Anterior cingulate cortex (tissue), 58 donors: ENCODE data around the gene PRXL2A.
"Not testable (repeated sequence)": the region's sequence is repeated elsewhere in the genome, so short reads cannot be mapped to it uniquely, and the experiment has no call there.

Experiments used
- DNase-seq, 58 donors: peaks; one replicate each; lab custom pipeline; 2025; lab: John Stamatoyannopoulos, UW

The PRXL2A gene, protein sequence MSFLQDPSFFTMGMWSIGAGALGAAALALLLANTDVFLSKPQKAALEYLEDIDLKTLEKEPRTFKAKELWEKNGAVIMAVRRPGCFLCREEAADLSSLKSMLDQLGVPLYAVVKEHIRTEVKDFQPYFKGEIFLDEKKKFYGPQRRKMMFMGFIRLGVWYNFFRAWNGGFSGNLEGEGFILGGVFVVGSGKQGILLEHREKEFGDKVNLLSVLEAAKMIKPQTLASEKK

DNA sequence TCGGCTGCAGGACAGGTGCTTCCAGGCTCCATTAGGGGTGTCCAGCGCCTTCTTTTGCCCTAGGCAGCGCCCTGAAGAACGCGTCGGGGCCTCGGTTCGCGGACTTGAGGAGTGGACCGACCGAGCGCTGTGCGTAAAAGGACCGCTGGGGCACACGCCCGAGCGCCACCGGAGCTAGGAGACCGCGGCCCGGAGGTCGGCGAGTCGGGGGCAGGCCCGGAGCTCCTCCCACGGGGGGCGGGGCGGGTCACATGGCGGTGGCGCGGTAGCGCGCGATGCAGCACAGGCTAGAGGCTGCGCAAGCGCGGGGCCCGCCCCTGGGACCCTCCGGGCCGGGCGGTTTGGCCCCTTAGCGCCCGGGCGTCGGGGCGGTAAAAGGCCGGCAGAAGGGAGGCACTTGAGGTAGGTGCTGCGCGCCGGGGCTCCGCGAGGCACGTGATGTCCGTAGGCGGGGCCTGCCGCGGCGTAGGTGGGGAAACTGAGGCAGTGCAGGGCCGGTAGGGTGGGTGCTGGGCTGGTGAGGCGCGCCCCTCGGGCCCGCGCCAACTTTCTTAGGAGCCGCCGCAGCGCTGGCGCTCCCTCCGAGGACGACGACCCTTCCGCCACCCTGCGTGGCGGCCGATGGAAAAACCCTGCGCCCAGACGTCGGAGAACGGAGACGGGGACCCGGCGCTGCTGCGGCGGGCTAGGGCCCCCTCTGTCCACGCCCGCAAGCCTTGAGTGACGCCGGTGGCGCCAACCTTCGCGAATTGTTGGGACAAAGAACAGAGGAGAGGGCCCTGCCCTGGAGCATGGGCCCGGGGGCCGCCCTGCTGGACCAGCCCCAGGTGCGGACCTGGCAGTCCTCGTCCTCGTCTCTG is at the start of gene PRXL2A:
Gene PRXL2A (plus strand): TSS at position 310 of the 860 bp plus-strand sequence. CDS start 11,917 bp downstream, outside the sequence.
- peak in 57 of 58 donors; percentile 38 to 92 (median 78) for DNase-seq

DNA sequence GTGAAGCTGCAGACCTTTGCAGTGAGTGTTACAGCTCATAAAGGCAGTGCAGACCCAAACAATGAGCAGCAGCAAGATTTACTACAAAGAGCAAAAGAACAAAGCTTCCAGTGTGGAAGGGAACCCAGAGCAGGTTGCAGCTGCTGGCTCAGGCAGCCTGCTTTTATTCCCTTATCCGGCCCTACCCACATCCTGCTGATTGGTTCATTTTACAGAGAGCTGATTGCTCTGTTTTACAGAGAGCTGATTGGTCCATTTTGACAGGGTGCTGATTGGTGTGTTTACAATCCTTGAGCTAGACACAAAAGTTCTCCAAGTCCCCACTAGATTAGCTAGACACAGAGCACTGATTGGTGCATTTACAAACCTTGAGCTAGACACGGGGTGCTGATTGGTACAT is 49.4 kb upstream of the PRXL2A start:
- not testable (repeated sequence) for DNase-seq

DNA sequence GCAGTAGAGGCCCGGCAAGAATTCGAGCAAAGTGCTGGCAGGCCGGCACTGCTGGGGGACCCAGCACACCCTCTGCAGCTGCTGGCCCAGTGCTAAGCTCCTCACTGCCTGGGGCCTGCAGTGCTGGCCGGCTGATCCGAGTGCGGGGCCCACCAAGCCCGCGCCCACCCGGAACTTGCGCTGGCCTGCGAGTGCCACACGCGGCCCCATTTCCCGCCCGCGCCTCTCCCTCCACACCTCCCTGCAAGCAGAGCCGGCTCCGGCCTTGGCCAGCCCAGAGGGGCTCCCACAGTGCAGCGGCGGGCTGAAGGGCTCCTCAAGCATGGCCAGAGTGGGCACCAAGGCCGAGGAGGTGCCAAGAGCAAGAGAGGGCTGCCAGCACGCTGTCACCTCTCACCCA is 48.7 kb upstream of the PRXL2A start:
- DNase-seq = no peak

DNA sequence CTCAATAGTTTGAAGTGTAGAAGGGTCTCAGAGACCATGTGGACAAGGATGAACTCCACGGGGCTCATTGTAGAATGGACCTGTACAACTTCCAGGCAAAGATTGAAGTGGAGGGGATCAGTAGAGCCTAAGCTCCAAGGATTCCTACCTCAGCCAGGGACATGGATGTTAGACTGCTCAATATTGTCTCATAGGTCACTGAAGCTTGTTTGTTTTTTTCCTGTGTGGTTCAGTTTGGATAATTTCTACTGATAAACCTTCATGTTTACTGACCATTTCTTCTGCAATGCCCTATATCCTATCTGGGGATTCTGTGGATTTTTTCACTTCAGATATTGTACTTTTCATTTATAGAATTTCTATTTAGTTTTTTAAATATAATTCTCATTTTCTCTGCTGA is 42.8 kb upstream of the PRXL2A start:
- no peak for DNase-seq

DNA sequence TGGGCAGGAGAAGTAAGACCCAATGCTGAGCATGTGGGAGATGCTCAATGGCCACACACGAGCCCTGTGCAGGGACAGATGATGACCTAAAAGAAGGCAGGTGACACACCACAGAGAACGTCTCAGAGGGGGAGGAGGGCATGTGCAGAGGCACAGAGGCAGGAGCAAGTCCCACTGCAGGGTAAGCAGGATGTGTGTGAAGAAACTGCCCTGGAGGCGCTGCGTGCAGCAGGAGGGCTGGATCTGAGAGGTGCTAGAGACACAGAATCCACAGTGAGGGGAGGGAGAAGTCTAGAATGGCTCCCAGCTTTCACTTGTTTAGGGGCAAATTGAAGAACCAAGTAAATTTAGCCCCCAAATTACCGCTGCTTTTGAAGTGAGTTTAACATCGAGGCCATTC is 36.9 kb upstream of the PRXL2A start:
- no peak for DNase-seq

DNA sequence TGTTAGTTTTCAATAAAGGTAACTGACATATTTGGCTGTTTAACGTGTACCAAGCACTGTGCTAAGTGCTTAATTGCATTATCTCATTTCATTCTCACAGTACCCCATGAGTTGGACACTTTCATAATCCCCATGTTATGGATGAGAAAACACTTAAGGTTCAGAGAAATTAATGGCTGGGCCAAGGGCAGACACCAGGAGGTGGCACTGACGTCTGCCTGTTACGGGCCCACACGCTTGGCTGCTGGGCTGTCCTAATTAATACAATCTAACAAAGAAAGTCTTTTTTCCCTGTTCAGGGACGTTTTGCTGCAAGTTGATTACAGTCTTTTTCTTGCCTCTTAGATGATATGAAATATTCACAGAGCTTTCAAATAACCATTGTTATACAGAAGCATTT is 35.7 kb upstream of the PRXL2A start:
- peak in 7 of 58 donors; percentile 4 to 22 (median 10) for DNase-seq

DNA sequence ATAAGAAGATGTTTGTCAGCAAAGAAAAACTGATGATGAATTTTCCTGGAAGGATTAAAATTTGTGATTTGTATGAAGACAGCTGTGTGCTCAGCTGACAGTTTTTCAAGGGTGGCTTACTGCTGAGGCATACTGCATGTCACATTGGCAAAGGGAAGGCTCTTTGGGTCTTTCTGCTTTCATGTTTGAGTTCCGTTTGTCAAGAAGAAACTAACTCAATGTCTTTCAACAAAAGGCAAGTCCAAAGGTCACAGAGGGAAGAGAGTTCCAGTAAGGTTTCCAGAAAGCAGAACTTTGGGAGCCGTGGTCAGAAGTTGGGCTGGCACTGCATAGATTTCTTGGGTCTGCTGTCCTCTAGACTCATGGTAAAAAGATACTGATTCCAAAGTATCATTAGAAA is 34.8 kb upstream of the PRXL2A start:
- DNase-seq = no peak

DNA sequence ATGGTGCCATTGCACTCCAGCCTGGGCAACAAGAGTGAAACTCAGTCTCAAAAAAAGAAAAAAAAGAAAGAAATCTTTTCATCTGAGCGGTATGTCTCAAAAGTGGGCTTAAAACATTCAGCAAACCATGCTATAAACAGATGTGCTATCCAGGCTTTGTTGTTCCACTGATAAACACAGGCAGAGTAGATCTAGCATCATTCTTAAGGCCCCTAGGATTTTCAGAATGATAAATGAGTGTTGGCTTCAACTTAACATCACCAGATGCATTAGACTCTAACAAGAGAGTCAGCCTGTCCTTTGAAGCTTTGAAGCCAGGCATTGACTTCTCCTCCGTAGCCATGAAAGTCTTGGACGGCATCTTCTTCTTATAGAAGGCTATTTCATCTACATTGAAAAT is 28.6 kb upstream of the PRXL2A start:
- DNase-seq = no peak

DNA sequence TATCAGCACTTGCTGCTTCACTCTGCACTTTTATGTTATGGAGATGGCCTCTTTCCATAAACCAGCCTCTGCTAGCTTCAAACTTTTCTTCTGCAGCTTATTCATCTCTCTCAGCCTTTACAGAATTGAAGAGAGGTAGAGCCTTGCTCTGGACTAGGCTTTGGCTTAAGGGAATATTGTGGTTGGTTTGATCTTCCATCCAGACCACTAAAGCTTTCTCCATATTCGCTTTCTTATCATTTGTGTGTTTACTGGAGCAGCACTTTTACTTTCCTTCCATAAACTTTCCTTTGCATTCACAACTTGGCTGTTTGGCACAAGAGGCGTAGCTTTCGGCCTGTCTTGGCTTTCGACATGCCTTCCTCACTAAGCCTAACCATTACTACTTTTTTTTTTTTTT is 28.2 kb upstream of the PRXL2A start:
- DNase-seq = no peak

DNA sequence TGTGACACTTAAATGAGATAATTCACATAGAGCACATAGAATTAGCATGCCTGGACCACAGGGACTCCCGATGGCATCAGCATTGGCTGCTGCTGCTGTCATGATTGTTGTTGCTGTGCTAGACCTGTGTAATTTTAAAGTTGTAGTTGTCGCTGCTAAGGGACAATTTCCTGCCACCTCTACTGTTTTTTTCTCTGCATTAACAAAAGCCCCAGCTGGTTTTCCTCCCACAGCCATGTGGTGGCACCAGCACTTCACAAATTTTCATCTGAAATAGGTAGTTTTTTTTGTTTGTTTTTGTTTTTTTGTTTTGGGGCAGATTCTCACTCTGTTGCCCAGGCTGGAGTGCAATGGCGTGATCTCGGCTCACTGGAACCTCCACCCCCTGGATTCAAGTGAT is 25.4 kb upstream of the PRXL2A start:
- peak in 12 of 58 donors; percentile 7 to 38 (median 12) for DNase-seq

DNA sequence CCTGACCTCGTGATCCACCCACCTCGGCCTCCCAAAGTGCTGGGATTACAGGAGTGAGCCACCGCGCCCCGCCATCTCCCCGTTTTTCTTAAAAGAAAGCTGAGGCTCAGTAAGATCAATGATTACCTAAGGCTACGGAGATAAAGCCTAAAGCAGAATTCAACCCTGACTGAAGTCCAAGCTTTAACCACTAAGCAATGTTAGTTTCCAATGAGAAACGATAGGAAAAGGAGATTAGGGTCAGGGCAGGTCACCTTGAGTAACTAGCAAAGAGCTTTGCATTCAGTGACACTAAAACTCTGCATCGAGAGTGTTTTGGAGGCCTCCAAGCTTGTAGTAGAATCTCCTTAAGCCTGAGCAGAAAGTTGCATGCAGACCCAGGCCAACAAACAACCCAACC is 17.6 kb upstream of the PRXL2A start:
- no peak for DNase-seq

DNA sequence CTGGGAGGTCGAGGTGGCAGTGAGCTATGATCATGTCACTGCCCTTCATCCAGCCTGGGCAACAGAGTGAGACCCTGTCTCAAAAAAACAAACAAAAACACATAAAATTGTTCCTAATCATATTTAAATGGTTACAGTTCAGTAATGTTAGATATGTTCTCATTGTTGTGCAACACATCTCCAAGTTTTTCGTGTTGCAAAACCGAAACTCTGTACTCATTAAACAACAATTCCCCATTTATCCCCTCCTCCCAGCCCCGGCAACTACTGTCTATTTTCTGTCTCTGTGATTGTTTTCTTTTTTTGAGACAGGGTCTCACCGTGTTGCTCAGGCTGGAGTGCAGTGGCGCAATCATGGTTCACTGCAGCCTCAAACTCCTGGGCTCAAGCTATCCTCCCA is 16.1 kb upstream of the PRXL2A start:
- no peak for DNase-seq

DNA sequence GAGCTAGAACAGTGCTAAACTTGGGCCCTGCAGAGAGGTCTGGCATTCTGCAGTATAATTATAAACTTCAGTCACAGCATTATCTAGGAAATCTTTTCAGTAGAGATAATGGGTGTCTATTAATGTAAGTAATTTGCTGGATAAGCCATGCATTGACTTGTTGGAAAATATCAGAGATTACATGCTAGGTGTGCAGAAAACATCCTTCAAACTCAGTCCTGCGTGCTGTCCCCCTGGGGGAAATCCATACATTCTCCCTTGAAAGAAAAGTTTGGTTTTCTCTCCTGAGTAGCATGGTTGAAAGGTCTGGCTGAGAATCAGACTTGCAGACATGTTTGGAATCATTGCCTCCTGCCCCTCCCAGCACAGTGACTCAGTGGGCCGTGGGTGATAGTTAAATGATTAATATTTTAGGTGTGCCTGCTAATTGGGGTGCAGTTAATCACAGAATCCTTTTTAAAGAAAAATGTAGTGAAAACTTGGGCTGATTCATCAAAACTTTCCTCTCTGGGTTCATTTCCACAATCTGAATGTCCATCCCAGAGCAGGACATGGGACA is 13.9 kb upstream of the PRXL2A start:
- no peak for DNase-seq

DNA sequence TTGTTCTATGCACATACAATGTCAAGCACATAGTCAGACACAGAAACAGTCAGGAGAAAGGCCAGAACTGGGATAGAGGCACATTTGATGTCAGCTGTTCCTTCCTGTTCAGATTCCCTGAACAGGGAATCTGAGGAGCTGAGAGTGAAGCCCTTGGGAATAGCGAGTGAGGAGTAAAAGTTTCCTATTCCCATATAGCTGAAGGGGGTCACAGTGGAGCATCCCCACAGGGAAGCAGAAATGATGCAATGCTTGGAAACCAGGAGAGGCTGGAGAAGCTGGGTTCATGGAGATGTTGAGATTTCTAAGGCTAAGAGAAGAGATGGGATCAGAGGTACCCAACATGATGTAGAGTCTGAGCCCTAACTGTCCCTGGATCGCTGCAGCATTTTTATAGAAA is 11.3 kb upstream of the PRXL2A start:
- DNase-seq = no peak

DNA sequence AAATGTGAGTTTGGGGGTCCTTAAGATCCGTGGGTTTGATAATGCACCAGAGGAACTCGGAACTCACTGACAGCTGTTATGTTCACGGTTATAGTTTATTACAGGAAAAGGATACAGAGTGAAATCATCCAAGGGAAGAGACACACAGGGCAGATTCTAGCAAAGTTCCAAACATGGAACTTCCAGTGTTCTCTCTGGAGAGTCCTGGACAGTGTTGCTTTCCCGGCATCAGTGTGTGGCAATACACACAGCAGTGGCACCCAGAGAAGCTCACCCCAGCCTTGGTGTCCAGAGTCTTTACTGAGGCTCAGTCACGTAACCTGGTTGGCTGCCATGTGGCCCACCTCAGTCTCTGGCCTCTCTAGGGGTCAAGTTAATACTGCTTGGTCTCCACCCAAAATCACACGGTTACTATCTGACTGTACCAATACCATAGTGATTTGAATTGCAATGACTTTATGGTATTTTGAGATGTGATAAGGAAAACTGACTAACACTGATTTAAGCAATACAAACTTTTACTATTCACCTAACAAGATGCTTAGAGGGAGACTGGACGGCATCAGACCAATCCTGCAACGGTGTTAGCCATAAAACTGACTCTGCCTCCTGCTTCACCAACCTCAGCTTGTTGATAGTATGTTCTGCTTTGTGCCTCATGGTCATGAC is 8.1 kb upstream of the PRXL2A start:
- DNase-seq = no peak

DNA sequence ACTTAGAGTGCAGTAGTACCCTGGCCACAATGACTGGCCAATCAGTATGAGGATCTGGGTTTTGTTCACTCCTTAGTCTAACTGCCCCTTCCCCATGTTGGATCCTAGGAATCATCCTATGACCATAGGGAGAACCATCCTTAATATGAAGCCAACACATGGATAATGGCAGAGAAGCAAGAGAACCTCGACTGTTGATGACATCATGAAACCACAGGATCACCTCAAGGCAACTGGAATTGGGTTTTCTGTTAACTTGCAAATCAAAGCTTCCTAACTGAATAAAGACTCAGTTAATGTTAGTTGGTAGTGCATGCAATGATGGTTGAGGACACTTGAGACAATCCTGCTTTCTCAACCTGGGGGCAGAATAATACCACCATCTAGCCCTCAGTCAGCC is 3.3 kb upstream of the PRXL2A start:
- no peak for DNase-seq

DNA sequence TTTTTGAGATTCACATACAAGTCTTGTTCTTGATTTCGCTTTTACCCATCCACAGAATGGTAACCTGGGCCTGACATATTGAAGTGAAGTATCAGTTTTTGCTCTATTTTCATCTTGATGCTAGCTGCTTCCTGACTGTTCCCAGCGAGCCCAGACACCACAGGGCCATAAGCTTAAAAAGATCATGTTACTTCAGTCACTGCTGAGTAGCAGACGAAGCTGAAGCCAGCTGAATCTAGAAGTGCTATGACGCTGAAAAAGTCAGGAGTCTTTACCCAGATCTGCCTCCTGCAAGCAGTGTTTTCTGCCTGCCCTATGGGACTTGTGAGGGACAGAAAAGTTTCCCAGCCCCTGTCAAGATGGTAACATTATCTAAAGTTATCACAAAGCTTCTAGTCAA is 2.7 kb upstream of the PRXL2A start:
- no peak for DNase-seq

DNA sequence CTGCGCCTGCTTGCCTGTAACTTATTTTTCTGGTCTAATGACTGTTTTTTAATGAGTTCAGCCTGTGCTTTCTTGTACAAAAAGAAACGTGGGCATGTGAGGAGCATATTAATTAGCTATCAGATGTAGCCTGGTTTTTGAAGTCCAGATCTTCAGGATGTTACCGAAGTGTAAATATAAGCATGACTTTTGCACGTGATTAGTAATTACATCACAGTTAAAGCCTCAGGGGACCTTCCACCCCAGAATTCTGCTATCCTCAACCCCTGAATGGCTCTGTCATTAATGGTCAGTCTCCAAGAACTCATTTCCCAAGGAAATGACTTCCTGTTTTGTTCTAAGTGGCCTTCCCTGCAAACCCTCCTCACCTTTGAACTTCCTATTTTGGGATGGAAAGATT is 2.1 kb upstream of the PRXL2A start:
- DNase-seq = peak in 1 of 58 donors; percentile 55

DNA sequence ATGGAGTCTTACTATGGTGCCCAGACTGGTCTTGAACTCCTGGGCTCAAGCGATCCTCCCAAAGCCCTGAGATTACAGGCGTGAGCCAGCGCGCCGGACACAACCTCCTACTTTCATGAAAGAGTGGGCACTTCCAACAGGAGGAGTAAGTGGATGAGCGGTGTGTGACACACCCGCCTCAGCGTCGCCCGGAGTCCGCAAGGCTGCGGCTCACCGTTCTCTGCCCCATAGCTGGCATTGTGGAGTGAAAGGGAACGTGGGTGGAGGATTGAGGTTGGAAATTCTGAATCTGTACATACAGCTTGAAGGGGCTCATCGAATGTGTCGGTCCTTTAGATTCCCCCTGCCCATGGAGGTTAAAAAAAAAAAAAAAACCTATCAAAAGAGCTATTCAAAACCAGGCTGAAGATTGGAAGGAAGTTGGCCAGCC is 524 bp upstream of the PRXL2A start:
- DNase-seq = peak in 5 of 58 donors; percentile 31 to 70 (median 36)

DNA sequence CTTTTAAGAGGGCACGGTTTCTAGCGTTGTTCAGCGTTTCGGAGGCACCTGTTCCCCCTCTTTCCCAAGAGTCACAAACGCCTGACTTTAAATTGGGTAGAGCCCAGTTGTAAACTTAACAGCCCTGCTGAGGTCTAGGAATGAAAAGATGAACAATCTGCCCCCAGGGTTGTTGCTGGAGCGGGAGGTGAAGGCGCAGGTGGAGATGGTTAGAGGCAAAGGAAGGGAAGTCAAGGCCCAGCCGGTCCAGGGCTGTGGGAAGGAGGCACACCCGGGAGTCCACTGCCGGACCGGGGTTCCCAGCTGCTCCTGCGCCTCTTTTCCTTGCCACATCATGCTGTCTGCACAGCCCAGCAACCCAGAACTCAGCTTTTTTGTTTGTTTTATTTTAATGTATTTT is 770 bp downstream of the PRXL2A start:
- DNase-seq = peak in 3 of 58 donors; percentile 16 to 21 (median 19)

DNA sequence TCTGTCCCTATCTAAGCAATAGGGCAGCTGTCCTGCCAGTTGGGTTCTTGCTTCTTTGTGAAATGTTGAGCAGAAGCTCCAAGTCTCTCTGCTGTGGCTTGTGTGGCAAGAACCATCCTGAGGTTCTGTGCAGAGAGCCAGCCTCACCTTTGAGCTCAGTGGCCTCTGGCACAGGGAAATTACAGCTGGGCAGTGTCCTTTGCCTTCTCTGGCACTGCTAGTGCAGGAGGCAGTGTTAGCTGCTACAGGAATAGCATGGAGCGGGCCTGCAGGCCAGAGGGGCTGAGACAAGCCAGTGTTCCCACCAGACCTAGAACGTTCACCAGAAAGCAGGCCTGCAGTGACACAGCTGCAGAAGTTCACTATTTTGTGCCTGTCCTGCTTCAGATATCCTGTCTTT is 1.8 kb downstream of the PRXL2A start:
- DNase-seq = peak in 2 of 58 donors; percentile 18 to 21
